Measurements from ENCODE around the gene PDS5B. TPM values are rescaled to one million over a fixed set of nuclear protein-coding genes. Genes with fewer than 3 reads are reported as not detected.

PDS5B gene
- total RNA-seq, 1 donor from 2014 or later: 19.6 TPM

GRCh38 chr13:32734511-32734910 is 148.3 kb downstream of the PDS5B start:
- Histone ChIP-seq H3K27me3 (ENCODE audit: control insufficient read depth, insufficient read depth, low read length) (no peaks in the 10 kb centered on the region), H3K4me3 (ENCODE audit: low read depth, low read length) (no peak overlapping the region), H3K36me3 (ENCODE audit: control insufficient read depth, insufficient read depth, low read length) (no peaks in the 10 kb centered on the region)
- no peak for DNase-seq (ENCODE audit: low read depth)
- no peak for TF ChIP-seq CTCF (IDR thresholded peaks at IDR 0.05; ENCODE audit: insufficient read depth, low read length, poor library complexity, severe bottlenecking)

DNA sequence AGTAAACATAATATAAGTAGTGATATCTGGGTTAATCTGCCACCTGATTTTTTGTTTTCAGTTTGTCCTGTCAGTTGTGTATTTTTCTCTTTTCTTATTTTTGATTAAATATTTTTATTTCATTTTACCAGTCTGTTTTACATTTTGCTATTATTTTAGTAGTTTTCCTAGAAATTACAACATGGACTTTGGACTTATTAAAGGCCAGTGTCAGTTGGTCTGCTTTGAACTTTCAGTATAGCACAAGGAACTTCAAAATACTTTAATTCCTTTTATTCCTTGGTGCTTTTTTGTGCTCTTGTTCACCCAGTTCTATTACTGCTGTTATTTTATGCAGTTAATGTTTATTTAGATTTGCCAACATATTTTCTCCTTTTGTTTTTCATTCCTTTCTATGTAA is 149.6 kb downstream of the PDS5B start:
- TF ChIP-seq CTCF (IDR thresholded peaks at IDR 0.05; ENCODE audit: insufficient read depth, low read length, poor library complexity, severe bottlenecking): no peak
- no peaks in the 10 kb centered on the region for H3K36me3 ChIP-seq (ENCODE audit: control insufficient read depth, insufficient read depth, low read length)
- H3K4me3 ChIP-seq (ENCODE audit: low read depth, low read length): no peak overlapping the region
- no peaks in the 10 kb centered on the region for H3K27me3 ChIP-seq (ENCODE audit: control insufficient read depth, insufficient read depth, low read length)
- DNase-seq (ENCODE audit: low read depth): no peak

GRCh38 chr13:32736648-32737047 is 150.4 kb downstream of the PDS5B start:
- Histone ChIP-seq H3K27me3 (ENCODE audit: control insufficient read depth, insufficient read depth, low read length) (no peaks in the 10 kb centered on the region), H3K36me3 (ENCODE audit: control insufficient read depth, insufficient read depth, low read length) (no peaks in the 10 kb centered on the region), H3K4me3 (ENCODE audit: low read depth, low read length) (no peak overlapping the region)
- no peak for DNase-seq (ENCODE audit: low read depth)
- no peak for TF ChIP-seq CTCF (IDR thresholded peaks at IDR 0.05; ENCODE audit: insufficient read depth, low read length, poor library complexity, severe bottlenecking)

DNA sequence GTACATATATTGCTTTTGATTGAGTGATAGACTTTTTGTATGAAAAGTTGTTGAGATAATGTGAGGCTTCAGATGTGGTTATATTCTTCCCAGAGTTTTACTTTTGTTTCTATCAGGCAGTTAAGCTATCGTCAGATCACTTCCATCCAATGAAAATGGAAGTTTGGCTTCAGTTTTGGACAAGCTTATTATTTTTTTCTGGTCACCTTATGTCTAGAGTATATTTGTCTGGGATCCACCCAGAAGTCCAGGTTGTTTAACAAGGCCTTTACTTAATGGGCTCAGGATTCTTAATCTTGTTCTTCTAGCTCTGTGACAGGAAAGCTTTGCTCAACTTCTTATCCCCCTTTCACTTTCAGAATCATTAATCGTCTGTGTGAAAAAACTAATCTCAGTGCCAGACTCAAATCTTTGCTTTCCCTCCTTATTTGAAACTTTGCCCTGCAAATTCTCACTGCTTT is 150.9 kb downstream of the PDS5B start:
- H3K4me3 ChIP-seq (ENCODE audit: low read depth, low read length): no peak overlapping the region
- no peak for DNase-seq (ENCODE audit: low read depth)

GRCh38 chr13:32737679-32738078 is 151.4 kb downstream of the PDS5B start:
- DNase-seq (ENCODE audit: low read depth): no peak
- H3K4me3 ChIP-seq (ENCODE audit: low read depth, low read length): no peak overlapping the region
- H3K27me3 ChIP-seq (ENCODE audit: control insufficient read depth, insufficient read depth, low read length): no peaks in the 10 kb centered on the region
- TF ChIP-seq CTCF (IDR thresholded peaks at IDR 0.05; ENCODE audit: insufficient read depth, low read length, poor library complexity, severe bottlenecking): no peak
- no peaks in the 10 kb centered on the region for H3K36me3 ChIP-seq (ENCODE audit: control insufficient read depth, insufficient read depth, low read length)

More for the DNA sequence above, 150.9 kb downstream of the PDS5B start:
- Histone ChIP-seq H3K36me3 (ENCODE audit: control insufficient read depth, insufficient read depth, low read length) (no peaks in the 10 kb centered on the region), H3K27me3 (ENCODE audit: control insufficient read depth, insufficient read depth, low read length) (no peaks in the 10 kb centered on the region)
- TF ChIP-seq CTCF (IDR thresholded peaks at IDR 0.05; ENCODE audit: insufficient read depth, low read length, poor library complexity, severe bottlenecking): no peak

DNA sequence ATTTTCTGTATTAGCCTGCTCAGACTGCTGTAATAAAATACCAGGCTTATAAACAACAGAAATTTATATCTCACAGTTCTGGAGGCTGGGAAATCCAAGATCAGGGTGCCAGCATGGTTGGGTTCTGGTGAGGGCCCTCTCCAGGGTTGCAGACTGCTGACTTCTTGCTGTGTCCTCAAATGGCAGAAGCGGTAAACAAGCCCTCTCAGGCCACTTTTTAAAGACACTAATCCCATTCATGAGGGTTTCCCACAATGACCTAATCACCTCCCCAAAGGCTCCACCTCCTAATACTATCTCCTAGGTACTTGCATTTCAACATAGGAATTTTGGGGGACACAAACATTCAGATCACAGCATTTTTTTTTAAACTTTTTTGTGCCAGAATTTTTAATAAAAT is 159.3 kb downstream of the PDS5B start:
- Histone ChIP-seq H3K27me3 (ENCODE audit: control insufficient read depth, insufficient read depth, low read length) (no peaks in the 10 kb centered on the region), H3K36me3 (ENCODE audit: control insufficient read depth, insufficient read depth, low read length) (no peaks in the 10 kb centered on the region), H3K4me3 (ENCODE audit: low read depth, low read length) (no peak overlapping the region)
- DNase-seq (ENCODE audit: low read depth): no peak
- no peak for TF ChIP-seq CTCF (IDR thresholded peaks at IDR 0.05; ENCODE audit: insufficient read depth, low read length, poor library complexity, severe bottlenecking)
